Gastroesophageal sphincter (tissue), 4 donors: ENCODE measurements around the gene COX4I2. TPM values are rescaled to one million over a fixed set of nuclear protein-coding genes. Genes with fewer than 3 reads are reported as not detected.
"Not testable (repeated sequence)": the region's sequence is repeated elsewhere in the genome, so short reads cannot be mapped to it uniquely, and the experiment has no call there.

Experiments
- ATAC-seq: fragments of 150-250 bp; one replicate; pipeline ENCODE4 v1.9.1; 2016; ENCODE audit warnings: mild to moderate bottlenecking, moderate library complexity
- H3K27ac ChIP-seq, 4 donors: fragments of 200-600 bp; sonication (generic) in 3 of 4; 1 replicate in 3 of 4; 2 replicates in 1 of 4; pipeline ENCODE4 v1.5.1; 2016 to 2019
- H3K27me3 ChIP-seq: fragments of 200-600 bp; sonication (generic); one replicate; pipeline ENCODE4 v1.5.1; 2019
- H3K36me3 ChIP-seq, 2 donors: fragments of 200-600 bp; sonication (generic); one replicate each; pipeline ENCODE4 v1.5.1; 2019; ENCODE audit warnings: control low read depth in 1 of 2
- H3K4me1 ChIP-seq, 3 donors: fragments of 200-600 bp; sonication (generic); 1 replicate in 2 of 3; 2 replicates in 1 of 3; pipeline ENCODE4 v1.5.1; 2016 to 2019; ENCODE audit warnings: control low read depth in 2 of 3
- H3K4me3 ChIP-seq, 2 donors: fragments of 200-600 bp; sonication (generic); one replicate each; pipeline ENCODE4 v1.5.1; 2019; ENCODE audit warnings: mild to moderate bottlenecking in 1 of 2, moderate library complexity in 1 of 2
- H3K9me3 ChIP-seq, 3 donors: fragments of 200-600 bp; sonication (generic); one replicate each; pipeline ENCODE4 v1.5.1; 2017 to 2019; ENCODE audit warnings: control low read depth in 2 of 3
- EP300 ChIP-seq: sonication (generic); formaldehyde crosslinking; IDR thresholded peaks from one replicate; pipeline ENCODE4 v1.6.1; 2017; ENCODE audit warnings: antibody characterized with exemption, mild to moderate bottlenecking
- POLR2A ChIP-seq, 2 donors: fragments of 450-650 bp; IDR thresholded peaks; one replicate each; pipeline ENCODE4 v1.6.1; 2017; ENCODE audit warnings: antibody characterized with exemption in 2 of 2, mild to moderate bottlenecking in 2 of 2, moderate library complexity in 1 of 2
- POLR2AphosphoS5 ChIP-seq: sonication (generic); formaldehyde crosslinking; IDR thresholded peaks from one replicate; pipeline ENCODE4 v1.6.1; 2017; ENCODE audit warnings: antibody characterized with exemption
- WGBS, 2 donors: methylation state at CpG; one replicate each; pipeline ENCODE4 v1.1.5; 2018; ENCODE audit warnings: low coverage in 1 of 2; 5-methylcytosine and 5-hydroxymethylcytosine counted together
- total RNA-seq, 4 donors: library from RNA; depleted of rRNA; stranded (reverse); fragments of >200 nt; gene quantifications; one replicate each; pipeline ENCODE4 v1.1.0, GENCODE V29; 2016
- TF ChIP-seq, protein P1 (sequence below), 4 experiments: fragments of 200-600 bp in 2 of 4; fragments of 450-650 bp in 2 of 4; sonication (generic) in 1 of 4; IDR thresholded peaks; one replicate each; pipeline ENCODE4 v1.5.1; 2017 to 2019; ENCODE audit warnings: antibody characterized with exemption in 4 of 4, mild to moderate bottlenecking in 2 of 4, moderate library complexity in 2 of 4

The COX4I2 gene
- total RNA-seq, 4 donors from 2014 or later: 4.6 to 40.9 (median 12.1) TPM; not detected in 1

- Histone ChIP-seq H3K9me3 (no peaks in the 10 kb centered on the region), H3K27me3 (no peaks in the 10 kb centered on the region), H3K27ac (peak overlapping the region in 3 of 4 donors; percentile 78 to 81 (median 80)), H3K4me1 (peaks cover 0 to 34% (median 0%) of the 10 kb centered on the region in 3 donors), H3K4me3 (no peak overlapping the region), H3K36me3 (no peaks in the 10 kb centered on the region)
- TF ChIP-seq POLR2A (IDR thresholded peaks at IDR 0.05) (no peak), POLR2AphosphoS5 (no peak), EP300 (no peak)
- TF ChIP-seq, protein P1, sequence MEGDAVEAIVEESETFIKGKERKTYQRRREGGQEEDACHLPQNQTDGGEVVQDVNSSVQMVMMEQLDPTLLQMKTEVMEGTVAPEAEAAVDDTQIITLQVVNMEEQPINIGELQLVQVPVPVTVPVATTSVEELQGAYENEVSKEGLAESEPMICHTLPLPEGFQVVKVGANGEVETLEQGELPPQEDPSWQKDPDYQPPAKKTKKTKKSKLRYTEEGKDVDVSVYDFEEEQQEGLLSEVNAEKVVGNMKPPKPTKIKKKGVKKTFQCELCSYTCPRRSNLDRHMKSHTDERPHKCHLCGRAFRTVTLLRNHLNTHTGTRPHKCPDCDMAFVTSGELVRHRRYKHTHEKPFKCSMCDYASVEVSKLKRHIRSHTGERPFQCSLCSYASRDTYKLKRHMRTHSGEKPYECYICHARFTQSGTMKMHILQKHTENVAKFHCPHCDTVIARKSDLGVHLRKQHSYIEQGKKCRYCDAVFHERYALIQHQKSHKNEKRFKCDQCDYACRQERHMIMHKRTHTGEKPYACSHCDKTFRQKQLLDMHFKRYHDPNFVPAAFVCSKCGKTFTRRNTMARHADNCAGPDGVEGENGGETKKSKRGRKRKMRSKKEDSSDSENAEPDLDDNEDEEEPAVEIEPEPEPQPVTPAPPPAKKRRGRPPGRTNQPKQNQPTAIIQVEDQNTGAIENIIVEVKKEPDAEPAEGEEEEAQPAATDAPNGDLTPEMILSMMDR (IDR thresholded peaks at IDR 0.05): no peak
- 83 to 90% methylated on average over 6 to 7 of the region's 11 CpGs for WGBS, 2 donors
- peak; percentile 32 for ATAC-seq
Observed at GRCh38 chr20:31594558-31595379, 42.9 kb upstream of the COX4I2 start.

- no peaks in the 10 kb centered on the region for H3K36me3 ChIP-seq
- peaks cover 0 to 34% (median 0%) of the 10 kb centered on the region in 3 donors for H3K4me1 ChIP-seq
- ATAC-seq: no peak
- WGBS, 2 donors: 53 to 82% methylated on average over 2 of the region's 3 CpGs
- no peaks in the 10 kb centered on the region for H3K9me3 ChIP-seq
- peak overlapping the region; percentile 18 to 81 (median 79) for H3K27ac ChIP-seq
- no peak for TF ChIP-seq POLR2A (IDR thresholded peaks at IDR 0.05)
- no peak for TF ChIP-seq POLR2AphosphoS5
- TF ChIP-seq, protein P1 (IDR thresholded peaks at IDR 0.05): no peak
- no peak overlapping the region for H3K4me3 ChIP-seq
- H3K27me3 ChIP-seq: no peaks in the 10 kb centered on the region
Observed at GRCh38 chr20:31595380-31595653, 42.4 kb upstream of the COX4I2 start.

GRCh38 chr20:31595654-31596411, 41.9 kb upstream of the COX4I2 start:
- 47 to 55% methylated on average over 5 to 8 of the region's 15 CpGs for WGBS, 2 donors
- Histone ChIP-seq H3K27me3 (no peaks in the 10 kb centered on the region), H3K36me3 (no peaks in the 10 kb centered on the region), H3K4me1 (peaks cover 0 to 34% (median 0%) of the 10 kb centered on the region in 3 donors), H3K9me3 (no peaks in the 10 kb centered on the region), H3K27ac (peak overlapping the region; percentile 18 to 81 (median 79)), H3K4me3 (no peak overlapping the region)
- ATAC-seq: peak; percentile 94
- TF ChIP-seq POLR2A (IDR thresholded peaks at IDR 0.05) (peak; percentile 9 to 14), EP300 (no peak), POLR2AphosphoS5 (peak; percentile 61)
- TF ChIP-seq, protein P1 (IDR thresholded peaks at IDR 0.05): no peak

DNA sequence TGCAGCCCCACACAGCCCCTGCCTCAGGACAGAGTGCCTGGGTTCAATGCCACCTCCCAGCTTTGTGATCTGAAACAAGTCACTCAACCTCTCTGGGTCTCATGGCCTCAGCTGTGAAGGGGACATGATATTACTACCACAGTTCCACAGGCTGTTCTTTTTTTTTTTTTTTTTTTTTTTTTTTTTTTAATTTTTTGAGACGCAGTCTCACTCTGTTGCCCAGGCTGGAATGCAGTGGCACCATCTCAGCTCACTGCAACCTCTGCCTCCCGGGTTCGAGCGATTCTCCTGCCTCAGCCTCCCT, 41.3 kb upstream of the COX4I2 start:
- peak in 1 of 2 donors; percentile 3 for TF ChIP-seq POLR2A (IDR thresholded peaks at IDR 0.05)
- not testable (repeated sequence) for H3K27me3 ChIP-seq, ATAC-seq, H3K36me3 ChIP-seq, H3K9me3 ChIP-seq, H3K4me3 ChIP-seq
- H3K4me1 ChIP-seq: peaks cover 0 to 34% (median 0%) of the 10 kb centered on the region in 3 donors
- peak overlapping the region in 3 of 4 donors; percentile 78 to 81 (median 80) for H3K27ac ChIP-seq
- WGBS, 2 donors: 67% methylated on average over 3 of the region's 4 CpGs; no CpG with 5 or more reads in 1 of the 2 donors

GRCh38 chr20:31596831-31597480, 40.8 kb upstream of the COX4I2 start:
- 51% methylated on average over 2 of the region's 4 CpGs; no CpG with 5 or more reads in 1 of the 2 donors for WGBS, 2 donors
- ATAC-seq: no peak
- no peak for TF ChIP-seq EP300
- TF ChIP-seq, protein P1 (IDR thresholded peaks at IDR 0.05): no peak
- no peak for TF ChIP-seq POLR2A (IDR thresholded peaks at IDR 0.05)
- TF ChIP-seq POLR2AphosphoS5: no peak

More at GRCh38 chr20:31596831-31597480, 40.8 kb upstream of the COX4I2 start:
- peak overlapping the region in 3 of 4 donors; percentile 74 to 81 (median 80) for H3K27ac ChIP-seq
- H3K4me1 ChIP-seq: peaks cover 0 to 34% (median 0%) of the 10 kb centered on the region in 3 donors
- H3K36me3 ChIP-seq: no peaks in the 10 kb centered on the region
- H3K27me3 ChIP-seq: no peaks in the 10 kb centered on the region
- H3K9me3 ChIP-seq: no peaks in the 10 kb centered on the region
- no peak overlapping the region for H3K4me3 ChIP-seq
